22Rv1 (cell line): Measurements from ENCODE around the gene SLC9A9.

Source experiments
- ZFX ChIP-seq: fragments of 450-650 bp; IDR thresholded peaks from 2 replicates; pipeline ENCODE4 v1.6.1; 2017; ENCODE audit warnings: antibody characterized with exemption, borderline replicate concordance
- TF ChIP-seq, protein P1 (sequence below): fragments of 450-650 bp; IDR thresholded peaks from 2 replicates; pipeline ENCODE4 v1.5.1; 2017; ENCODE audit warnings: mild to moderate bottlenecking

DNA sequence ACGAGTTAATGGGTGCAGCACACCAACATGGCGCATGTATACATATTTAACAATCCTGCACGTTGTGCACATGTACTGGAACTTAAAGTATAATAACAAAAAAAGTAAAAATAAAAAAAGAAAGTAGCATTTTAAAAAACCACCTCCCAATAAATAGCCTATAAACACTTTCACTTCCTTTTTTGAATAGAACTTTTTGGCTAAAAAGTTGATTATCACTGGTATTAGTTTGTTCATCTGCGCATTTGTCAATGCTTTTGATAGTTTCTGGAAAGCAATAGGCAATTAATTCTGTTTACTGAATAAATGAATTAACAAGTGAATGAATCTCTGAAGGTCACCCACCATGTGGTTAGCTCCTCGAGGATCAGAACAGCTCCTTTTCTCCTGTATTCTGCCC, 179.9 kb downstream of the SLC9A9 start:
- TF ChIP-seq, protein P1, sequence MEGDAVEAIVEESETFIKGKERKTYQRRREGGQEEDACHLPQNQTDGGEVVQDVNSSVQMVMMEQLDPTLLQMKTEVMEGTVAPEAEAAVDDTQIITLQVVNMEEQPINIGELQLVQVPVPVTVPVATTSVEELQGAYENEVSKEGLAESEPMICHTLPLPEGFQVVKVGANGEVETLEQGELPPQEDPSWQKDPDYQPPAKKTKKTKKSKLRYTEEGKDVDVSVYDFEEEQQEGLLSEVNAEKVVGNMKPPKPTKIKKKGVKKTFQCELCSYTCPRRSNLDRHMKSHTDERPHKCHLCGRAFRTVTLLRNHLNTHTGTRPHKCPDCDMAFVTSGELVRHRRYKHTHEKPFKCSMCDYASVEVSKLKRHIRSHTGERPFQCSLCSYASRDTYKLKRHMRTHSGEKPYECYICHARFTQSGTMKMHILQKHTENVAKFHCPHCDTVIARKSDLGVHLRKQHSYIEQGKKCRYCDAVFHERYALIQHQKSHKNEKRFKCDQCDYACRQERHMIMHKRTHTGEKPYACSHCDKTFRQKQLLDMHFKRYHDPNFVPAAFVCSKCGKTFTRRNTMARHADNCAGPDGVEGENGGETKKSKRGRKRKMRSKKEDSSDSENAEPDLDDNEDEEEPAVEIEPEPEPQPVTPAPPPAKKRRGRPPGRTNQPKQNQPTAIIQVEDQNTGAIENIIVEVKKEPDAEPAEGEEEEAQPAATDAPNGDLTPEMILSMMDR = no peak
- TF ChIP-seq ZFX = no peak
